Neural cell (in vitro differentiated cells): Measurements from ENCODE around the gene ARHGEF4. TPM values are rescaled to one million over a fixed set of nuclear protein-coding genes. Genes with fewer than 3 reads are reported as not detected.

Source experiments
- H2AFZ ChIP-seq: fragments of 200-600, 300-800 bp; sonication (generic), shearing (Covaris generic); 2 replicates; pipeline ENCODE4 v1.6.0; 2014; ENCODE audit warnings: low read depth, mild to moderate bottlenecking, antibody characterized with exemption, low read length, moderate library complexity
- H3F3A ChIP-seq: fragments of 200-600 bp; shearing (Covaris generic); 2 replicates; pipeline ENCODE4 v1.6.1; 2016; ENCODE audit warnings: mild to moderate bottlenecking, moderate library complexity, mixed read lengths, antibody characterized with exemption, low read length; ENCODE audit not compliant: insufficient read depth, poor library complexity, severe bottlenecking
- H3K27ac ChIP-seq: fragments of 200-600, 300-800 bp; sonication (generic), shearing (Covaris generic); 2 replicates; pipeline ENCODE4 v1.5.1; 2014; ENCODE audit warnings: mild to moderate bottlenecking, low read length, moderate library complexity
- H3K27me3 ChIP-seq: fragments of 300-800, 200-600 bp; sonication (generic), shearing (Covaris generic); 2 replicates; pipeline ENCODE4 v1.6.0; 2014; ENCODE audit warnings: mild to moderate bottlenecking, low read depth, low read length, moderate library complexity; ENCODE audit not compliant: insufficient read depth
- H3K36me3 ChIP-seq: fragments of 300-800, 200-600 bp; sonication (generic), shearing (Covaris generic); 2 replicates; pipeline ENCODE4 v1.5.1; 2014; ENCODE audit warnings: mild to moderate bottlenecking, antibody characterized with exemption, low read length, moderate library complexity; ENCODE audit not compliant: insufficient read depth
- H3K4me2 ChIP-seq: fragments of 300-800, 200-600 bp; sonication (generic), shearing (Covaris generic); 2 replicates; pipeline ENCODE4 v1.6.0; 2014; ENCODE audit warnings: mild to moderate bottlenecking, low read length
- H3K4me3 ChIP-seq: fragments of 300-800, 200-600 bp; sonication (generic), shearing (Covaris generic); 2 replicates; pipeline ENCODE4 v1.5.1; 2014; ENCODE audit warnings: mild to moderate bottlenecking, low read length, moderate library complexity
- H3K79me2 ChIP-seq: fragments of 200-600 bp; shearing (Covaris generic); replicated peaks from 2 replicates; pipeline ENCODE4 v1.6.0; 2014; ENCODE audit warnings: mild to moderate bottlenecking, low read length, moderate library complexity; ENCODE audit not compliant: insufficient read depth
- H3K9ac ChIP-seq: fragments of 300-800, 200-600 bp; sonication (generic), shearing (Covaris generic); 2 replicates; pipeline ENCODE4 v1.6.1; 2016; ENCODE audit warnings: mild to moderate bottlenecking, low read length, mixed read lengths
- H3K9me2 ChIP-seq: fragments of 200-600 bp; shearing (Covaris generic); 2 replicates; pipeline ENCODE4 v1.6.1; 2016; ENCODE audit warnings: mild to moderate bottlenecking, low read length, mixed read lengths; ENCODE audit not compliant: insufficient read depth
- H3K9me3 ChIP-seq: fragments of 200-600, 300-800 bp; sonication (generic), shearing (Covaris generic); 2 replicates; pipeline ENCODE4 v1.6.1; 2016; ENCODE audit warnings: mild to moderate bottlenecking, mixed run types, low read length, moderate library complexity, mixed read lengths
- H4K20me1 ChIP-seq: fragments of 200-600 bp; shearing (Covaris generic); 2 replicates; pipeline ENCODE4 v1.6.1; 2016; ENCODE audit warnings: mild to moderate bottlenecking, mixed run types; ENCODE audit not compliant: insufficient read depth
- EP300 ChIP-seq: fragments of 450-650 bp; conservative IDR thresholded peaks from 2 replicates; pipeline ENCODE4 v1.6.1; 2014; ENCODE audit warnings: antibody characterized with exemption, mild to moderate bottlenecking, moderate library complexity; ENCODE audit not compliant: poor library complexity, severe bottlenecking
- EZH2 ChIP-seq: fragments of 200-600, 300-800 bp; shearing (Covaris generic), sonication (generic); IDR thresholded peaks from 2 replicates; pipeline ENCODE4 v1.6.1; 2014; ENCODE audit warnings: antibody characterized with exemption, low read length, borderline replicate concordance, mild to moderate bottlenecking; ENCODE audit not compliant: insufficient read depth, poor library complexity, severe bottlenecking
- MXI1 ChIP-seq: fragments of 450-650 bp; conservative IDR thresholded peaks from 2 replicates; pipeline ENCODE4 v1.6.1; 2014; ENCODE audit warnings: antibody characterized with exemption, mild to moderate bottlenecking; ENCODE audit not compliant: poor library complexity, severe bottlenecking
- POLR2AphosphoS5 ChIP-seq: IDR thresholded peaks from 2 replicates; pipeline ENCODE4 v1.6.1; 2012
- RAD21 ChIP-seq: fragments of 450-650 bp; conservative IDR thresholded peaks from 2 replicates; pipeline ENCODE4 v1.6.1; 2014; ENCODE audit warnings: antibody characterized with exemption, mild to moderate bottlenecking, moderate library complexity
- SMC3 ChIP-seq: fragments of 450-650 bp; conservative IDR thresholded peaks from 2 replicates; pipeline ENCODE4 v1.6.1; 2014; ENCODE audit warnings: antibody characterized with exemption, mild to moderate bottlenecking, moderate library complexity; ENCODE audit not compliant: poor library complexity
- TAF1 ChIP-seq: IDR thresholded peaks from 2 replicates; pipeline ENCODE4 v1.6.1; 2012; ENCODE audit warnings: low read depth
- polyA plus RNA-seq: library from polyadenylated mRNA; depleted of rRNA; stranded (reverse); fragments of >200 nt; gene quantifications from 2 replicates; pipeline ENCODE4 v1.2.3, GENCODE V29; 2014
- TF ChIP-seq, protein P1 (sequence below): IDR thresholded peaks from 2 replicates; pipeline ENCODE4 v1.6.1; 2012; ENCODE audit warnings: borderline replicate concordance
- TF ChIP-seq, protein P2 (sequence below): fragments of 450-650 bp; IDR thresholded peaks from 2 replicates; pipeline ENCODE4 v1.5.1; 2014; ENCODE audit warnings: antibody characterized with exemption, mild to moderate bottlenecking, moderate library complexity; ENCODE audit not compliant: poor library complexity, severe bottlenecking

ARHGEF4 gene
- polyA plus RNA-seq, 1 donor from 2014 or later, result 45.9 TPM

DNA sequence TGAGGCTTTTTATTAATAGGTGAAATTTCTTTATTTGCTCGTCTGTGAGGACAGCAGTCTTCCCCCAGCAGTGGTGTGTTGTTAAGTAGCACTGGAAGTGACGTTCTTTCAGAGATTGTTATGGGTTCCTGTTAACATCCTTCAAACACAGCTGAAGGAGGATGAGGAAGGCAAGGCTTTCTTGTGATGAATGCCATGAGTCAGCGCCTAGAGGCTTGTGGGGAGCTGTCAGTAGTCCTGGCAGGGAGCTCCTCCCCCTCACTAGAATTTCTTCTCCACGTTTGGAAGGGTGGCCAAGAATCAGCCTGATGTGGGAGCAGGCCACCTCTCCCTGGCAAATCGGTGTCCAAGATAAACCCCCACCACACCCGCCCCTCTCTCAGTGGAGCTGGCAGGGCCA lies 113.2 kb downstream of the ARHGEF4 start:
- Histone ChIP-seq H2AFZ (no peak overlapping the region), H3K27me3 (no peaks in the 10 kb centered on the region), H3K9ac (no peak overlapping the region), H4K20me1 (no peaks in the 10 kb centered on the region), H3K36me3 (no peaks in the 10 kb centered on the region), H3K4me2 (no peak overlapping the region), H3K79me2 (no peaks in the 10 kb centered on the region), H3K9me2 (no peaks in the 10 kb centered on the region), H3F3A (no peaks in the 10 kb centered on the region), H3K27ac (no peak overlapping the region), H3K4me3 (no peak overlapping the region), H3K9me3 (peaks cover 4% of the 10 kb centered on the region)
- TF ChIP-seq TAF1 (no peak), EP300 (no peak), SMC3 (no peak), EZH2 (no peak), RAD21 (no peak), POLR2AphosphoS5 (no peak), MXI1 (no peak)
- TF ChIP-seq, protein P1, sequence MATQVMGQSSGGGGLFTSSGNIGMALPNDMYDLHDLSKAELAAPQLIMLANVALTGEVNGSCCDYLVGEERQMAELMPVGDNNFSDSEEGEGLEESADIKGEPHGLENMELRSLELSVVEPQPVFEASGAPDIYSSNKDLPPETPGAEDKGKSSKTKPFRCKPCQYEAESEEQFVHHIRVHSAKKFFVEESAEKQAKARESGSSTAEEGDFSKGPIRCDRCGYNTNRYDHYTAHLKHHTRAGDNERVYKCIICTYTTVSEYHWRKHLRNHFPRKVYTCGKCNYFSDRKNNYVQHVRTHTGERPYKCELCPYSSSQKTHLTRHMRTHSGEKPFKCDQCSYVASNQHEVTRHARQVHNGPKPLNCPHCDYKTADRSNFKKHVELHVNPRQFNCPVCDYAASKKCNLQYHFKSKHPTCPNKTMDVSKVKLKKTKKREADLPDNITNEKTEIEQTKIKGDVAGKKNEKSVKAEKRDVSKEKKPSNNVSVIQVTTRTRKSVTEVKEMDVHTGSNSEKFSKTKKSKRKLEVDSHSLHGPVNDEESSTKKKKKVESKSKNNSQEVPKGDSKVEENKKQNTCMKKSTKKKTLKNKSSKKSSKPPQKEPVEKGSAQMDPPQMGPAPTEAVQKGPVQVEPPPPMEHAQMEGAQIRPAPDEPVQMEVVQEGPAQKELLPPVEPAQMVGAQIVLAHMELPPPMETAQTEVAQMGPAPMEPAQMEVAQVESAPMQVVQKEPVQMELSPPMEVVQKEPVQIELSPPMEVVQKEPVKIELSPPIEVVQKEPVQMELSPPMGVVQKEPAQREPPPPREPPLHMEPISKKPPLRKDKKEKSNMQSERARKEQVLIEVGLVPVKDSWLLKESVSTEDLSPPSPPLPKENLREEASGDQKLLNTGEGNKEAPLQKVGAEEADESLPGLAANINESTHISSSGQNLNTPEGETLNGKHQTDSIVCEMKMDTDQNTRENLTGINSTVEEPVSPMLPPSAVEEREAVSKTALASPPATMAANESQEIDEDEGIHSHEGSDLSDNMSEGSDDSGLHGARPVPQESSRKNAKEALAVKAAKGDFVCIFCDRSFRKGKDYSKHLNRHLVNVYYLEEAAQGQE, result no peak
- TF ChIP-seq, protein P2, sequence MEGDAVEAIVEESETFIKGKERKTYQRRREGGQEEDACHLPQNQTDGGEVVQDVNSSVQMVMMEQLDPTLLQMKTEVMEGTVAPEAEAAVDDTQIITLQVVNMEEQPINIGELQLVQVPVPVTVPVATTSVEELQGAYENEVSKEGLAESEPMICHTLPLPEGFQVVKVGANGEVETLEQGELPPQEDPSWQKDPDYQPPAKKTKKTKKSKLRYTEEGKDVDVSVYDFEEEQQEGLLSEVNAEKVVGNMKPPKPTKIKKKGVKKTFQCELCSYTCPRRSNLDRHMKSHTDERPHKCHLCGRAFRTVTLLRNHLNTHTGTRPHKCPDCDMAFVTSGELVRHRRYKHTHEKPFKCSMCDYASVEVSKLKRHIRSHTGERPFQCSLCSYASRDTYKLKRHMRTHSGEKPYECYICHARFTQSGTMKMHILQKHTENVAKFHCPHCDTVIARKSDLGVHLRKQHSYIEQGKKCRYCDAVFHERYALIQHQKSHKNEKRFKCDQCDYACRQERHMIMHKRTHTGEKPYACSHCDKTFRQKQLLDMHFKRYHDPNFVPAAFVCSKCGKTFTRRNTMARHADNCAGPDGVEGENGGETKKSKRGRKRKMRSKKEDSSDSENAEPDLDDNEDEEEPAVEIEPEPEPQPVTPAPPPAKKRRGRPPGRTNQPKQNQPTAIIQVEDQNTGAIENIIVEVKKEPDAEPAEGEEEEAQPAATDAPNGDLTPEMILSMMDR, result no peak

DNA sequence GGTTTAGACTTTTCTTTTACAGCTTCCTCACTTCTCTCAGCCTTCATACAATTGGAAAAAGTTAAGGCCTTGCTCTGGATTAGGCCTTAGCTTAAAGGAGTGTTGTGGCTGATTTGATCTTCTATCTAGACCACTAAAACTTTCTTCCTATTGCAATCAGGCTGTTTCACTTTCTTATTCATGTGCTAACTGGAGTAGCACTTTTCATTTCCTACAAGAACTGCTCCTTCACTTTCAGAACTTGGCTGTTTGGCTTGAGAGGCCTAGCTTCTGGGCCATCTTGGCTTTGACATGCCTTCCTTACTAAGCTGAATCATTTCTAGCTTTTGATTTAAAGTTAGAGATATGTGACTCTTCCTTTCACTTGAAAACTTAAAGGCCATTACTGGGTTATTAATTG lies 114.3 kb downstream of the ARHGEF4 start:
- Histone ChIP-seq H3K4me2 (no peak overlapping the region), H3F3A (no peaks in the 10 kb centered on the region), H3K9ac (no peak overlapping the region), H3K4me3 (no peak overlapping the region), H3K27me3 (no peaks in the 10 kb centered on the region), H4K20me1 (no peaks in the 10 kb centered on the region), H3K9me3 (peaks cover 8% of the 10 kb centered on the region), H3K9me2 (no peaks in the 10 kb centered on the region), H3K36me3 (no peaks in the 10 kb centered on the region), H2AFZ (no peak overlapping the region), H3K79me2 (no peaks in the 10 kb centered on the region), H3K27ac (no peak overlapping the region)
- TF ChIP-seq SMC3, result no peak
- TF ChIP-seq EZH2, result no peak
- TF ChIP-seq EP300, result no peak
- TF ChIP-seq, protein P1, result no peak
